SK-N-SH (cell line): ENCODE results near the gene UCK2. TPM values are rescaled to one million over a fixed set of nuclear protein-coding genes. Genes with fewer than 3 reads are reported as not detected.
A peak's percentile ranks its signal among the peaks of the same experiment; 100 is the strongest.

Experiments
- CTCF ChIA-PET: fragments of 300-600, 350-600 bp; formaldehyde crosslinking; extraction: SDS; loops from one replicate; lab custom pipeline; 2021; lab: Yijun Ruan, JAX
- POLR2A ChIA-PET: fragments of 350-600 bp; sonication (Branson Sonifier 250); formaldehyde crosslinking; extraction: SDS; loops from one replicate; lab custom pipeline; 2020; ENCODE audit warnings: antibody characterized with exemption, inconsistent platforms; lab: Yijun Ruan, JAX
- DNase-seq: peaks from one replicate; pipeline ENCODE4 v3.0.0; 2012
- H2AFZ ChIP-seq: fragments of 200-600 bp; sonication (generic); 2 replicates; pipeline ENCODE4 v1.8.1; 2016; ENCODE audit warnings: antibody characterized with exemption, mild to moderate bottlenecking, low read depth
- H3F3A ChIP-seq: fragments of 200-600 bp; sonication (generic); replicated peaks from 2 replicates; pipeline ENCODE3; 2016; ENCODE audit warnings: antibody characterized with exemption, mild to moderate bottlenecking; ENCODE audit not compliant: insufficient read depth
- H3K27ac ChIP-seq, 2 experiments: fragments of 200-500 bp in 1 of 2; fragments of 200-600 bp in 1 of 2; sonication (Bioruptor generic) in 1 of 2; sonication (generic), shearing (Covaris generic) in 1 of 2; 2 replicates each; pipeline versions ENCODE4 v1.5.1 to v1.6.1; 2014 to 2016; ENCODE audit warnings: low read depth in 2 of 2, inconsistent platforms in 1 of 2, low read length in 1 of 2, mild to moderate bottlenecking in 1 of 2, mixed read lengths in 1 of 2
- H3K27me3 ChIP-seq: fragments of 200-600 bp; sonication (generic), shearing (Covaris generic); 2 replicates; pipeline ENCODE4 v1.6.1; 2016; ENCODE audit warnings: mixed run types; ENCODE audit not compliant: insufficient read depth
- H3K36me3 ChIP-seq, 2 experiments: fragments of 200-500 bp in 1 of 2; fragments of 200-600 bp in 1 of 2; sonication (Bioruptor generic) in 1 of 2; sonication (generic) in 1 of 2; replicated peaks in 1 of 2; 2 replicates each; pipeline versions ENCODE3 to v1.5.1; 2014 to 2016; ENCODE audit warnings: low read length in 1 of 2, mild to moderate bottlenecking in 1 of 2; ENCODE audit not compliant: insufficient read depth in 2 of 2, control insufficient read depth in 1 of 2
- H3K4me1 ChIP-seq, 2 experiments: fragments of 200-500 bp in 1 of 2; fragments of 200-600 bp in 1 of 2; sonication (Bioruptor generic) in 1 of 2; sonication (generic), shearing (Covaris generic) in 1 of 2; 2 replicates each; pipeline versions ENCODE4 v1.5.1 to v1.6.1; 2014 to 2016; ENCODE audit warnings: low read depth in 1 of 2, low read length in 1 of 2, mixed run types in 1 of 2; ENCODE audit not compliant: insufficient read depth in 2 of 2, control insufficient read depth in 1 of 2
- H3K4me2 ChIP-seq: fragments of 200-600 bp; sonication (generic), shearing (Covaris generic); 2 replicates; pipeline ENCODE4 v1.6.1; 2017; ENCODE audit warnings: mixed run types
- H3K4me3 ChIP-seq, 2 experiments: fragments of 200-500 bp in 1 of 2; fragments of 200-600 bp in 1 of 2; sonication (Bioruptor generic) in 1 of 2; sonication (generic), shearing (Covaris generic) in 1 of 2; 2 replicates each; pipeline versions ENCODE4 v1.5.1 to v1.8.1; 2014 to 2016; ENCODE audit warnings: low read depth in 2 of 2, inconsistent platforms in 1 of 2, low read length in 1 of 2, mild to moderate bottlenecking in 1 of 2, mixed read lengths in 1 of 2, moderate library complexity in 1 of 2
- H3K79me2 ChIP-seq: fragments of 200-600 bp; sonication (generic); 2 replicates; pipeline ENCODE4 v1.8.1; 2017; ENCODE audit warnings: mild to moderate bottlenecking; ENCODE audit not compliant: insufficient read depth
- H3K9ac ChIP-seq: fragments of 200-600 bp; sonication (generic); 2 replicates; pipeline ENCODE4 v1.6.1; 2017; ENCODE audit warnings: mixed run types
- H3K9me2 ChIP-seq: fragments of 200-600 bp; sonication (generic); 2 replicates; pipeline ENCODE4 v1.6.1; 2017; ENCODE audit warnings: mixed run types
- H3K9me3 ChIP-seq: fragments of 200-600 bp; sonication (generic); 2 replicates; pipeline ENCODE4 v1.6.1; 2017; ENCODE audit warnings: mixed run types, mild to moderate bottlenecking, moderate library complexity
- H4K20me1 ChIP-seq: fragments of 200-600 bp; sonication (generic); 2 replicates; pipeline ENCODE4 v1.6.1; 2017; ENCODE audit warnings: mild to moderate bottlenecking, mixed run types; ENCODE audit not compliant: insufficient read depth
- CHD2 ChIP-seq: fragments of 150-350 bp; IDR thresholded peaks from 2 replicates; pipeline ENCODE4 v1.6.1; 2018; ENCODE audit warnings: low read length; ENCODE audit not compliant: partially characterized antibody
- ELF1 ChIP-seq: IDR thresholded peaks from 2 replicates; pipeline ENCODE4 v1.4.0; 2012
- EP300 ChIP-seq, 2 experiments: IDR thresholded peaks; 2 replicates each; pipeline versions ENCODE4 v1.4.0 to v1.6.1; 2012; ENCODE audit warnings: borderline replicate concordance in 1 of 2, low read depth in 1 of 2, low read length in 1 of 2
- FOSL2 ChIP-seq: IDR thresholded peaks from 2 replicates; pipeline ENCODE4 v1.4.0; 2012; ENCODE audit warnings: low read depth, mild to moderate bottlenecking, moderate library complexity, borderline replicate concordance
- GABPA ChIP-seq: IDR thresholded peaks from 2 replicates; pipeline ENCODE4 v1.4.0; 2012; ENCODE audit warnings: low read depth, mild to moderate bottlenecking
- GATA2 ChIP-seq: sonication (generic); formaldehyde crosslinking; IDR thresholded peaks from 2 replicates; pipeline ENCODE4 v1.5.0; 2020; ENCODE audit warnings: mild to moderate bottlenecking, missing genetic modification reagents
- JUND ChIP-seq: IDR thresholded peaks from 2 replicates; pipeline ENCODE4 v1.4.0; 2012
- MEF2A ChIP-seq: IDR thresholded peaks from 2 replicates; pipeline ENCODE4 v1.4.0; 2012; ENCODE audit warnings: low read depth, borderline replicate concordance
- MXI1 ChIP-seq: IDR thresholded peaks from 2 replicates; pipeline ENCODE4 v1.6.1; 2012; ENCODE audit warnings: mild to moderate bottlenecking, low read depth, low read length, improper control_type of control experiment
- PBX3 ChIP-seq: IDR thresholded peaks from 2 replicates; pipeline ENCODE4; 2012
- RCOR1 ChIP-seq: fragments of 150-350 bp; IDR thresholded peaks from 2 replicates; pipeline ENCODE4 v1.6.1; 2017; ENCODE audit warnings: antibody characterized with exemption, low read length
- SMC3 ChIP-seq: IDR thresholded peaks from 2 replicates; pipeline ENCODE4 v1.6.1; 2012; ENCODE audit warnings: low read depth, low read length, improper control_type of control experiment
- TCF12 ChIP-seq: IDR thresholded peaks from 2 replicates; pipeline ENCODE4 v1.4.0; 2012
- WGBS: methylation state at CpG from one replicate; pipeline ENCODE4 v1.1.6; 2017; ENCODE audit warnings: low lambda C conversion rate; 5-methylcytosine and 5-hydroxymethylcytosine counted together
- polyA plus RNA-seq, 3 experiments: library from polyadenylated mRNA; depleted of rRNA; stranded (reverse); fragments of >200 nt; gene quantifications; 2 replicates each; pipeline ENCODE4 v1.2.3, GENCODE V29; 2012
- TF ChIP-seq, protein P1 (sequence below): IDR thresholded peaks from 2 replicates; pipeline ENCODE4 v1.4.0; 2012; ENCODE audit warnings: low read depth

UCK2 gene
- polyA plus RNA-seq, 1 of the 3 experiments (the other 2 are of a cell fraction): 53.7 TPM

DNA sequence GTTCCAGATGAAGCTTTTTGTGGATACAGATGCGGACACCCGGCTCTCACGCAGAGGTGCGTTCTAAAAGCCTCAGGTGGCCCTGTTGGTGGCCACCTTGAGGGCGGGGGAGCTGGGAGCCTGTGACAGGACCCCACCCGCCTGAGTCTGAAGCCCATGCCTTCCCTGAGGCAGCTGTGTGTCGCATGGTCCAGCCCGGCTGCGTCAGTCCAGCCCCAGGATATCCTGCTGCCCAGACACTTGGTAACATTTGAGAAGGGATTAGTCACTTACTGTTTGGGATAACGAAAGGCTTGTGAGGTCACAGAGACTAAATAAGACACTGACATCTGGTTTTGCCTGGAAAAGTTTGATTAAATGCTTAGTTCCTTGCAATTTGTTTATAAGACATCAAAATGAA is 68.9 kb downstream of the UCK2 start:
- TF ChIP-seq, protein P1, sequence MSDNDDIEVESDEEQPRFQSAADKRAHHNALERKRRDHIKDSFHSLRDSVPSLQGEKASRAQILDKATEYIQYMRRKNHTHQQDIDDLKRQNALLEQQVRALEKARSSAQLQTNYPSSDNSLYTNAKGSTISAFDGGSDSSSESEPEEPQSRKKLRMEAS: no peak
- TF ChIP-seq TCF12 (peak; percentile 65), FOSL2 (peak; percentile 53; the same call in 1 of the 2 replicates), MXI1 (no peak), CHD2 (no peak), RCOR1 (no peak), PBX3 (0 out of 2 replicates have a peak, but pooled peaks have one; percentile 6), JUND (peak; percentile 33; the same call in 1 of the 2 replicates)
- H3K4me1 ChIP-seq: peaks cover 35 to 46% of the 10 kb centered on the region in 2 experiments
- ChIA-PET POLR2A (no interaction called here), CTCF (interaction anchor here (1.3 kb wide), 1 partner anchor 25 kb away, joined by 5 read pairs; no protein-coding TSS in a partner anchor)
- peak overlapping the region; percentile 20 to 81 for H3K27ac ChIP-seq
- H3K9me3 ChIP-seq: no peaks in the 10 kb centered on the region
- no peak overlapping the region for H2AFZ ChIP-seq
- H3K9me2 ChIP-seq: no peaks in the 10 kb centered on the region
- peaks cover 19% of the 10 kb centered on the region for H3F3A ChIP-seq
- peaks cover 7 to 30% of the 10 kb centered on the region in 2 experiments for H3K36me3 ChIP-seq
- no peaks in the 10 kb centered on the region for H4K20me1 ChIP-seq
- H3K4me3 ChIP-seq: no peak overlapping the region
- H3K27me3 ChIP-seq: no peaks in the 10 kb centered on the region
- peak overlapping the region; percentile 47; the same call in 1 of the 2 replicates for H3K9ac ChIP-seq
- peaks cover 17% of the 10 kb centered on the region; the same call in 1 of the 2 replicates for H3K79me2 ChIP-seq
- peak overlapping the region; percentile 39 for H3K4me2 ChIP-seq
- no peak for DNase-seq
- WGBS: 69% methylated on average over 6 of the region's 10 CpGs

DNA sequence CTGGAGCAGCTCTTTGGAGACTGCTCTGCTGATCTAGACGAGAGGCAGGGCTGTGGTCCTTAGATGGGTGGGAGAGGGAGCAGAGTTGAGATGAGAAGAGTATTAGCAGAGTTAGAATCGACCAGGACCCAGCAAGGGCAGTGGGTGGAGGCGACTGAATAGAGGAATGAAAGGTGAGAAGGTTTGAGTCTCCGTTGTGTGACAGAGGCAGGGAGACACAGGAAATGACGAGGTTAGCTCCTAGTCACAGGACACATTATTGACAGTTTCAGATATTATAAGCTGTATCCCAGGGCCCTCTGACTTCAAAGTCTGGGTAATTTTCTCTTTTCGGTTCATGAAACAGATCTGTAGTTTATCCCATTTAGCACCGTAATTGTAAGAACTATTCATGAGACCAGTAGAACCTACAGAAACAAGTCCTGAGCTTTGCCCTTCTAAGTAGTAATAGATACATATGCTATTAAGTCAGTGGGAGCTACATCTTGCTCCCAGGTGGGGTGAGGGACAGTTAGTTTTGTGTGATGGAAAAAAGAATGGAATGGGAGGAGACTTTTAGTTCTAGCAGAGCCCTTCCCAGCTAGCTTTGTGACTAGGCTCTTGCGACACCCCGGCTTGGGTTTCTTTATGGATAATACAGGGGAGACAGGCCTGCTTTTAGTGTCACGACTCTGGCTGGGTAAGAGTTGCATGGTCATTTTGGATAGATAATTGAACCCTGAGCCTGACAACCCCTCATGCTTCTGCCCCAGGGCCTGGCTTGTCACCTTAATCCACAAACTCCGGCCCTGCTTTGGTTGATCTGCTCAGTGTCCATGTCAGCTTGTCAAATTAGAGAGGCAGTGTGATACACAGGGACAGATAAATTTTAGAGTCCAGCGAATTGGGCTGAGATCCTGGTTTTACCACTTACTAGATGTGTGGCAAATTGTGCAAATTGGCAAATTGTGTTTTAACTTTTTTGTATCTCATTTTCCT is 70.2 kb downstream of the UCK2 start:
- POLR2A ChIA-PET: interaction anchor here (1.2 kb wide), 1 partner anchor 128 kb away, joined by 3 read pairs; no protein-coding TSS in a partner anchor
- H3K36me3 ChIP-seq: peaks cover 7 to 20% of the 10 kb centered on the region in 2 experiments
- H2AFZ ChIP-seq: no peak overlapping the region
- H3K9me2 ChIP-seq: no peaks in the 10 kb centered on the region
- 84% methylated on average over 12 of the region's 12 CpGs for WGBS
- H3F3A ChIP-seq: peaks cover 19% of the 10 kb centered on the region
- H3K27me3 ChIP-seq: no peaks in the 10 kb centered on the region
- DNase-seq: peak; percentile 47
- H3K9me3 ChIP-seq: no peaks in the 10 kb centered on the region
- peak overlapping the region; percentile 46 for H3K4me2 ChIP-seq
- CTCF ChIA-PET: interaction anchor here (1.2 to 1.4 kb wide), 3 partner anchors 16 to 68 kb away, joined by 3 to 8 read pairs (median 4); no protein-coding TSS in a partner anchor
- H4K20me1 ChIP-seq: no peaks in the 10 kb centered on the region
- TF ChIP-seq CHD2: no peak
- peak in 1 of 2 experiments; percentile 19; a peak in 1 of 4 replicates for TF ChIP-seq EP300 (IDR thresholded peaks at IDR 0.05; ENCODE audit: borderline replicate concordance in 1 of 2, low read depth in 1 of 2, low read length in 1 of 2)
- peak; percentile 48; the same call in 1 of the 2 replicates for TF ChIP-seq GATA2 (CRISPR knock-in tag)
- no peak for TF ChIP-seq MXI1
- no peak for TF ChIP-seq MEF2A
- TF ChIP-seq GABPA: no peak
- TF ChIP-seq ELF1: no peak
- no peak for TF ChIP-seq SMC3
- H3K79me2 ChIP-seq: peaks cover 17% of the 10 kb centered on the region; the same call in 1 of the 2 replicates
- no peak overlapping the region for H3K4me3 ChIP-seq
- H3K27ac ChIP-seq: peak overlapping the region; percentile 80 to 81
- peaks cover 35 to 44% of the 10 kb centered on the region in 2 experiments for H3K4me1 ChIP-seq
- H3K9ac ChIP-seq: 0 out of 2 replicates have a peak overlapping the region, but pooled peaks have one; percentile 49
